ENCODE measurements around the gene DNAJA4.

- TF ChIP-seq CTCF (conservative IDR thresholded peaks at IDR 0.05; ENCODE audit: low read depth in 2 of 2) (peak in 1 of 2 experiments; percentile 41; a peak in 2 of 4 replicates), EZH2phosphoT487 (IDR thresholded peaks at IDR 0.05; ENCODE audit: unreplicated experiment) (no peak), POLR2AphosphoS5 (IDR thresholded peaks at IDR 0.05; ENCODE audit: low read depth) (no peak), CREB1 (CRISPR knock-in tag; IDR thresholded peaks at IDR 0.05; ENCODE audit: low read depth) (peak; percentile 83), EZH2 (IDR thresholded peaks at IDR 0.05; ENCODE audit: low read depth, unreplicated experiment) (no peak)
- TF ChIP-seq, protein P1, sequence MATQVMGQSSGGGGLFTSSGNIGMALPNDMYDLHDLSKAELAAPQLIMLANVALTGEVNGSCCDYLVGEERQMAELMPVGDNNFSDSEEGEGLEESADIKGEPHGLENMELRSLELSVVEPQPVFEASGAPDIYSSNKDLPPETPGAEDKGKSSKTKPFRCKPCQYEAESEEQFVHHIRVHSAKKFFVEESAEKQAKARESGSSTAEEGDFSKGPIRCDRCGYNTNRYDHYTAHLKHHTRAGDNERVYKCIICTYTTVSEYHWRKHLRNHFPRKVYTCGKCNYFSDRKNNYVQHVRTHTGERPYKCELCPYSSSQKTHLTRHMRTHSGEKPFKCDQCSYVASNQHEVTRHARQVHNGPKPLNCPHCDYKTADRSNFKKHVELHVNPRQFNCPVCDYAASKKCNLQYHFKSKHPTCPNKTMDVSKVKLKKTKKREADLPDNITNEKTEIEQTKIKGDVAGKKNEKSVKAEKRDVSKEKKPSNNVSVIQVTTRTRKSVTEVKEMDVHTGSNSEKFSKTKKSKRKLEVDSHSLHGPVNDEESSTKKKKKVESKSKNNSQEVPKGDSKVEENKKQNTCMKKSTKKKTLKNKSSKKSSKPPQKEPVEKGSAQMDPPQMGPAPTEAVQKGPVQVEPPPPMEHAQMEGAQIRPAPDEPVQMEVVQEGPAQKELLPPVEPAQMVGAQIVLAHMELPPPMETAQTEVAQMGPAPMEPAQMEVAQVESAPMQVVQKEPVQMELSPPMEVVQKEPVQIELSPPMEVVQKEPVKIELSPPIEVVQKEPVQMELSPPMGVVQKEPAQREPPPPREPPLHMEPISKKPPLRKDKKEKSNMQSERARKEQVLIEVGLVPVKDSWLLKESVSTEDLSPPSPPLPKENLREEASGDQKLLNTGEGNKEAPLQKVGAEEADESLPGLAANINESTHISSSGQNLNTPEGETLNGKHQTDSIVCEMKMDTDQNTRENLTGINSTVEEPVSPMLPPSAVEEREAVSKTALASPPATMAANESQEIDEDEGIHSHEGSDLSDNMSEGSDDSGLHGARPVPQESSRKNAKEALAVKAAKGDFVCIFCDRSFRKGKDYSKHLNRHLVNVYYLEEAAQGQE (IDR thresholded peaks at IDR 0.05; ENCODE audit: unreplicated experiment) = no peak
Measured at GRCh38 chr15:78264304-78265136, at the start of gene DNAJA4.
